Gastrocnemius medialis (tissue), 4 donors: ENCODE data around the gene CCDC92B.

ENCODE experiments used
- POLR2A ChIP-seq, 2 donors: fragments of 450-650 bp; IDR thresholded peaks; one replicate each; pipeline ENCODE4 v1.6.1; 2017; ENCODE audit warnings: antibody characterized with exemption in 2 of 2, mild to moderate bottlenecking in 2 of 2, moderate library complexity in 2 of 2
- TF ChIP-seq, protein P1 (sequence below), 5 experiments: fragments of 450-650 bp in 3 of 5; fragments of 200-600 bp in 2 of 5; sonication (generic) in 2 of 5; IDR thresholded peaks in 4 of 5; conservative IDR thresholded peaks in 1 of 5; 1 replicate in 4 of 5; 2 replicates in 1 of 5; pipeline ENCODE4 v1.5.1; 2016 to 2019; ENCODE audit warnings: antibody characterized with exemption in 5 of 5, mild to moderate bottlenecking in 3 of 5, moderate library complexity in 3 of 5

DNA sequence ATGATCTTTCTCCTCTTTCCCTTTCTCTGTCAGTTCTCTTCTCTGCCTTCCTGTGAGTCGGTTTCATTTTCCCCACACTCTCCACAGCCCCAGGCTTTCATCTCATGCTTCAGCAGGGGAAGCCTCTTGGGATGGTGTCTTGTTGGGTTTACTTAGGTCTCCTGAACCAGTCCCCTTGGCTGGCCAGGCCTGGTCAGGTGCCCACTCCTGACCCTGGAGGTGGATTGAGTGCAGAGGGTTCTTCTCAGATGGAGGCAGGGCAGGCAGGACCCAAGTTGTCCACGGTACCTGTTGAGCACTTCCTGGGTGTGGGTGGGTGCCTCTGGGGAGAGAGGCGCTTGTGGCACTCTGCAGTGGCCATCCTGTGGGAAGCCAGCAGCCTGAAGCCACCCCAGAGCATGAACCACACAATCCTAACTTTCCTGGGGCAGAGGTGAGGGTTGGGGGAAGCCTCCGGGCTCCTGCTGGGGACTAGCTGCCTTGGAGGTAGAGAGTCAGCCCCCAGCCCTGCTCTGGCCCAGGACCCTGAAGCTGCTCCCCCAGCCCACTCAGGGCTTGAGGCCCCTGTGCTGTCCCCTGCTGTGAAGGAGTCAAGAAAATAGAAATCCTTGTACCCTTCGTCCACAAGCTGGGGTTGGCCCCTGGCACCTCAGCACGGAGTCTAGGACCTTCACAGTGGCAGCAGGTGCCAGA, 44.8 kb upstream of the CCDC92B start:
- TF ChIP-seq POLR2A (IDR thresholded peaks at IDR 0.05), result no peak
- TF ChIP-seq, protein P1, sequence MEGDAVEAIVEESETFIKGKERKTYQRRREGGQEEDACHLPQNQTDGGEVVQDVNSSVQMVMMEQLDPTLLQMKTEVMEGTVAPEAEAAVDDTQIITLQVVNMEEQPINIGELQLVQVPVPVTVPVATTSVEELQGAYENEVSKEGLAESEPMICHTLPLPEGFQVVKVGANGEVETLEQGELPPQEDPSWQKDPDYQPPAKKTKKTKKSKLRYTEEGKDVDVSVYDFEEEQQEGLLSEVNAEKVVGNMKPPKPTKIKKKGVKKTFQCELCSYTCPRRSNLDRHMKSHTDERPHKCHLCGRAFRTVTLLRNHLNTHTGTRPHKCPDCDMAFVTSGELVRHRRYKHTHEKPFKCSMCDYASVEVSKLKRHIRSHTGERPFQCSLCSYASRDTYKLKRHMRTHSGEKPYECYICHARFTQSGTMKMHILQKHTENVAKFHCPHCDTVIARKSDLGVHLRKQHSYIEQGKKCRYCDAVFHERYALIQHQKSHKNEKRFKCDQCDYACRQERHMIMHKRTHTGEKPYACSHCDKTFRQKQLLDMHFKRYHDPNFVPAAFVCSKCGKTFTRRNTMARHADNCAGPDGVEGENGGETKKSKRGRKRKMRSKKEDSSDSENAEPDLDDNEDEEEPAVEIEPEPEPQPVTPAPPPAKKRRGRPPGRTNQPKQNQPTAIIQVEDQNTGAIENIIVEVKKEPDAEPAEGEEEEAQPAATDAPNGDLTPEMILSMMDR (IDR thresholded peaks at IDR 0.05 in 4 of 5, conservative IDR thresholded peaks at IDR 0.05 in 1 of 5), result no peak
